A673 (cell line): ENCODE data around the gene SAMD3. TPM values are rescaled to one million over a fixed set of nuclear protein-coding genes. Genes with fewer than 3 reads are reported as not detected.

Experiments
- BruUV-seq: library from RNA; stranded (reverse); fragments of 400-500 nt; replicated peaks from 2 replicates; lab custom pipeline; 2021; lab: Mats Ljungman, UMichigan
- CTCF ChIA-PET: fragments of 300-600 bp; sonication (Branson Sonifier 250); formaldehyde crosslinking; loops from one replicate; lab custom pipeline; 2022; ENCODE audit warnings: antibody characterized with exemption; lab: Charles Lee
- POLR2A ChIA-PET: fragments of 300-600 bp; sonication (Branson Sonifier 250); formaldehyde crosslinking; loops from one replicate; lab custom pipeline; 2022; ENCODE audit warnings: antibody characterized with exemption; ENCODE audit not compliant: low non-redundant PET; lab: Charles Lee
- DNase-seq: peaks from one replicate; pipeline ENCODE4 v3.0.0-alpha.2; 2015; ENCODE audit warnings: low spot score
- H3K27ac ChIP-seq: fragments of 200-600 bp; sonication (generic); 2 replicates; pipeline ENCODE4 v1.5.1; 2016; ENCODE audit warnings: mixed run types, low read depth, mild to moderate bottlenecking, mixed read lengths, antibody characterized with exemption, low read length; ENCODE audit not compliant: poor library complexity, severe bottlenecking
- H3K27me3 ChIP-seq: fragments of 200-600 bp; sonication (generic); replicated peaks from 2 replicates; pipeline ENCODE4 v1.6.1; 2017; ENCODE audit warnings: mixed run types, low read depth, mild to moderate bottlenecking, mixed read lengths, antibody characterized with exemption, low read length; ENCODE audit not compliant: insufficient read depth, poor library complexity
- H3K36me3 ChIP-seq: fragments of 200-600 bp; sonication (generic); 2 replicates; pipeline ENCODE4 v1.6.1; 2016; ENCODE audit warnings: mixed run types, mild to moderate bottlenecking, mixed read lengths, antibody characterized with exemption, low read length; ENCODE audit not compliant: insufficient read depth, poor library complexity, severe bottlenecking
- H3K4me1 ChIP-seq: fragments of 200-600 bp; sonication (generic); 2 replicates; pipeline ENCODE4 v1.6.1; 2017; ENCODE audit warnings: mixed run types, mild to moderate bottlenecking, mixed read lengths, antibody characterized with exemption, low read length; ENCODE audit not compliant: insufficient read depth, poor library complexity, severe bottlenecking
- H3K4me3 ChIP-seq: fragments of 200-600 bp; sonication (generic); 2 replicates; pipeline ENCODE4 v1.5.1; 2016; ENCODE audit warnings: low read depth, mixed run types, mild to moderate bottlenecking, mixed read lengths, low read length; ENCODE audit not compliant: poor library complexity, severe bottlenecking
- H3K9me3 ChIP-seq: fragments of 200-600 bp; sonication (generic); 2 replicates; pipeline ENCODE4 v1.6.1; 2016; ENCODE audit warnings: mixed run types, low read depth, mild to moderate bottlenecking, mixed read lengths, antibody characterized with exemption, low read length; ENCODE audit not compliant: poor library complexity, severe bottlenecking
- CTCF ChIP-seq: fragments of 300-800, 200-600 bp; sonication (generic); conservative IDR thresholded peaks from 2 replicates; pipeline ENCODE4 v1.5.1; 2017; ENCODE audit warnings: low read depth, mild to moderate bottlenecking, antibody characterized with exemption, low read length, moderate library complexity, mixed read lengths
- EZH2 ChIP-seq: fragments of 200-600 bp; sonication (generic); IDR thresholded peaks from 2 replicates; pipeline ENCODE4 v1.6.1; 2017; ENCODE audit warnings: borderline replicate concordance, low read depth, mild to moderate bottlenecking, mixed read lengths, antibody characterized with exemption, low read length; ENCODE audit not compliant: poor library complexity, severe bottlenecking
- intact Hi-C: fragments of 100-400 bp; cut with micrococcal nuclease; formaldehyde crosslinking; loops from one replicate; pipeline ENCODE4 v1.10.0; 2022; ENCODE audit not compliant: unreplicated experiment
- total RNA-seq: library from RNA; stranded (reverse); gene quantifications from 2 replicates; pipeline ENCODE4 v1.2.3, GENCODE V29; 2021

The SAMD3 gene
- total RNA-seq, 1 experiment from 2014 or later, result not detected

GRCh38 chr6:130134582-130134981 is 88.2 kb downstream of the SAMD3 start:
- DNase-seq, result no peak

GRCh38 chr6:130132286-130132701 is 90.5 kb downstream of the SAMD3 start:
- H3K27me3 ChIP-seq, result no peaks in the 10 kb centered on the region
- H3K9me3 ChIP-seq, result no peaks in the 10 kb centered on the region
- no TSS peak for BruUV-seq
- ChIA-PET POLR2A (no interaction called here), CTCF (no interaction called here)
- no peaks in the 10 kb centered on the region for H3K36me3 ChIP-seq
- TF ChIP-seq EZH2 (no peak), CTCF (no peak)
- intact Hi-C loops, result no loop called here
- no peak for DNase-seq
- peaks cover 3% of the 10 kb centered on the region for H3K4me1 ChIP-seq
- H3K4me3 ChIP-seq, result no peak overlapping the region
- H3K27ac ChIP-seq, result no peak overlapping the region

More at GRCh38 chr6:130134582-130134981, 88.2 kb downstream of the SAMD3 start:
- H3K27ac ChIP-seq, result no peak overlapping the region
- H3K4me3 ChIP-seq, result no peak overlapping the region
- H3K27me3 ChIP-seq, result no peaks in the 10 kb centered on the region
- no peaks in the 10 kb centered on the region for H3K9me3 ChIP-seq
- TF ChIP-seq CTCF (0 out of 2 replicates have a peak, but pooled peaks have one; percentile 33), EZH2 (no peak)
- BruUV-seq, result no TSS peak
- peaks cover 5% of the 10 kb centered on the region for H3K4me1 ChIP-seq
- ChIA-PET POLR2A (no interaction called here), CTCF (interaction anchor here (0.9 kb wide), 1 partner anchor 148 kb away, joined by 6 read pairs; no protein-coding TSS in a partner anchor)
- H3K36me3 ChIP-seq, result no peaks in the 10 kb centered on the region
- intact Hi-C loops, result no loop called here

GRCh38 chr6:130129762-130130246 is 92.9 kb downstream of the SAMD3 start:
- no peaks in the 10 kb centered on the region for H3K9me3 ChIP-seq
- H3K36me3 ChIP-seq, result no peaks in the 10 kb centered on the region
- TF ChIP-seq EZH2 (no peak), CTCF (no peak)
- H3K27me3 ChIP-seq, result no peaks in the 10 kb centered on the region
- ChIA-PET POLR2A (no interaction called here), CTCF (no interaction called here)
- H3K4me1 ChIP-seq, result peaks cover 3% of the 10 kb centered on the region
- no TSS peak for BruUV-seq
- peak; percentile 49 for DNase-seq
- no peak overlapping the region for H3K27ac ChIP-seq
- no peak overlapping the region for H3K4me3 ChIP-seq
- intact Hi-C loops, result no loop called here
